GM12872 (cell line): ENCODE data around the gene LPIN2.
A peak's percentile ranks its signal among the peaks of the same experiment; 100 is the strongest.

Experiments
- TF ChIP-seq, protein P1 (sequence below): IDR thresholded peaks from 3 replicates; pipeline ENCODE4 v1.5.1; 2011; ENCODE audit warnings: low read depth, mild to moderate bottlenecking, low read length, moderate library complexity; ENCODE audit not compliant: insufficient read depth

Gene LPIN2

DNA sequence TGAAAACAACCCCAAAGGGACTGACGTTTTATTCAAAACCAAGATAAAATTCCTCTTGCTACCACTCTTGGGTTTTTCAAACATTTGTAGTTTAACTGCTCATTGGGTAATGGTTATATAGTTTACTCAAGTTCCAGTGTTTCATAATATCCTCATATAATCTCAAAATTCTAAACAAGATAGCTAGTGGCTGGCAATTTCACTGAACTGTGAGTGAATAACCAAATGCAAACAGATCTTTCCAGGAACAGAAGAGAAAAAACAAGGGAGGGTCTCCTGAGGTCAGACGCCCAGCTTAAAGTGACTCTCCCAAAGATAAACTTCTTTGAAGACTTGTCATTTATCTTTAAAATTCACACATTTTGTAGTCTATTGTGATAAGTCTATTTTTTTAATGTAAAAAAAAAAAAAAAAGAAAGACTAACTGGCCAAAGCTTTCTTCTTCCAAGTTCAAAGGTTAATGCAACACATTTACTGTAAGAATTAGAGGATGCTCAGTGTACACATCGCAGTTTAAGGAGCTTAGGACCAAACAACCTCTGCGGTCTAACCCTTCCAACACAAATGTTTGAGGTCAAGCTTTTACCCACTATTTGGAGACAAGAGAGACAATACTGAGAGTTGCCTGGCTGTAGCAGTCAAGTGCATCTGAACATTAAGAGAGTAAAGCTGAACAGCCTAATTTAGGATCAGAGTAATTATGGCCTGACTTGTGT, 26.6 kb downstream of the LPIN2 start:
- TF ChIP-seq, protein P1, sequence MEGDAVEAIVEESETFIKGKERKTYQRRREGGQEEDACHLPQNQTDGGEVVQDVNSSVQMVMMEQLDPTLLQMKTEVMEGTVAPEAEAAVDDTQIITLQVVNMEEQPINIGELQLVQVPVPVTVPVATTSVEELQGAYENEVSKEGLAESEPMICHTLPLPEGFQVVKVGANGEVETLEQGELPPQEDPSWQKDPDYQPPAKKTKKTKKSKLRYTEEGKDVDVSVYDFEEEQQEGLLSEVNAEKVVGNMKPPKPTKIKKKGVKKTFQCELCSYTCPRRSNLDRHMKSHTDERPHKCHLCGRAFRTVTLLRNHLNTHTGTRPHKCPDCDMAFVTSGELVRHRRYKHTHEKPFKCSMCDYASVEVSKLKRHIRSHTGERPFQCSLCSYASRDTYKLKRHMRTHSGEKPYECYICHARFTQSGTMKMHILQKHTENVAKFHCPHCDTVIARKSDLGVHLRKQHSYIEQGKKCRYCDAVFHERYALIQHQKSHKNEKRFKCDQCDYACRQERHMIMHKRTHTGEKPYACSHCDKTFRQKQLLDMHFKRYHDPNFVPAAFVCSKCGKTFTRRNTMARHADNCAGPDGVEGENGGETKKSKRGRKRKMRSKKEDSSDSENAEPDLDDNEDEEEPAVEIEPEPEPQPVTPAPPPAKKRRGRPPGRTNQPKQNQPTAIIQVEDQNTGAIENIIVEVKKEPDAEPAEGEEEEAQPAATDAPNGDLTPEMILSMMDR = no peak

DNA sequence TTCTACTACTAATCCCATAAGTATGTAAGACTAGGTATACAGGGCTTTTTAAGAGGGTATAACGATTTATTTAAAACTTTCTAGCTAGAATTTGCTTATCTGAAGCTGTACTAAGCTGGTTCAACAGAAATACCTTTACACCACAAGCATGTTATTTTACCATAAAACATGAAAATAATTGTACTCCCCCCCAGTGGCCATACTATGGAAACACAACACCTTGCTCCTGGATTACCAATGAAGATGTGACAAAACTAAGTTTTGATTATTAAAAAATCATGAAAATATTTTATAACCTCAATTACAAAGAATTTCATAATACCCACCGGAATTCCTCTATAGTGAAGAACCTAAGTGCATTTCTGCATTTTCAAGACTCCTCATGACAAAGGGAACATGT, 27.3 kb downstream of the LPIN2 start:
- TF ChIP-seq, protein P1 = peak; percentile 50; the same call in 2 of the 3 replicates

DNA sequence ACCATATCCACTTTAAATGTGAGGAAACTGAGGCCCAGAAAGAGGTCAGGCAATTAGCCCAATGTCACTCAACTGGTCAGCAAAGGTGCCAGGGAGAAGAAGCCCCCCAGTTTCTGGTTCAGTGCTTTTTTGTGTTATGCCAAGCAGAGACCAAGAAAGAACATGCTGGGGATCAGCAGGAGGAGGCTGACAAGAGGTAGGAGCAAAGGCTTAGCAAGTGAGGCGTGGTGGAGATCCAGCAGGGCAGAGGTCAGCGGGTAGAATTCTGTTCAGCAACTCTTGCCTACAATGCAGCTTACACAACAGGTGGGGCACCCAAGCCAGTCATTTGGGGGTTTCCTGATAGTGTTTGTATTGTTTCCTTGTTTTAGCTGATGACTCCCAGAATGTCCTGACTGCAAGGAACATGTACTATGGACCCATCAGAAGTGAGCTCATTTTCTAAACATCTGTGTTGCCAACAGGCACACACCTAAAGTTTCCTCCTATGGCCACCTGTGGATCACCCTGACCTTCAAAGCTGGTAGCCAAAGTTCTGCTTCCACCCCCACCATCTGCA, 28.2 kb downstream of the LPIN2 start:
- TF ChIP-seq, protein P1 = no peak

DNA sequence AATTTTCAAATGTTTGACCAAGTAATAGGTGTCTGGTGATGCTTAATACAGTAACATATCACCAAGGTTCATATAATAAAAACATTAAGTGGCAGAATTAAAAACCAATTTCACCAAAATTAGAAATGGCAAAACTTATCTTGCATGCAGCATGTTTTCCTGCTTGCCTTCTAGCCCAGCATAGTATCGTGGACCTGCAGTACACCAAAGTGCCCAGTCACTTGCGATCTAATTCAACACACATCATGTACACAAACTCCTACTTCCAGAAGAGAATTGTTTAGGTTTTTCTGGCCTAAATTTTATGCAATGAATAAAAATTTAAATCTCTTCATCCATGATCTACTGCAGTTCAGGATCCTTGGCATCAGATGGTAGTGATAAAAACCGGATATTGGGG, 28.9 kb downstream of the LPIN2 start:
- TF ChIP-seq, protein P1 = no peak

DNA sequence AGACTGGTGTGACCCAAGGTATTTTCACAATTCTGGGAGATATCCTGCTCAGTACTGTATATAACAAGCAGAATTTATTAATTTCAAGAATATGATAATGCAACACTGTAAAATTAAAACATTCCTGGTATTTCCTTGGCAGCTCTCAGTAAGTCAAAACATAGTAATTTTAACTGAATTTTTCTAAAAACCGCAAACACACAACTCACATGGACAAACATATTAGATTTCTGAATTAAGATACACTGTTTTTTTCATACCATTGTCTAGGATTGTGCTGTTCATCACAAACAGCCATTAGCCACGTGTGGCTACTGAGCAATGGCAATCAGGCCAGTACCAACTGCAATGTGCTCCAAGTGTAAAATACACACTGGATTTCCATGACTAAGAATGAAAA, 29.6 kb downstream of the LPIN2 start:
- TF ChIP-seq, protein P1 = no peak

DNA sequence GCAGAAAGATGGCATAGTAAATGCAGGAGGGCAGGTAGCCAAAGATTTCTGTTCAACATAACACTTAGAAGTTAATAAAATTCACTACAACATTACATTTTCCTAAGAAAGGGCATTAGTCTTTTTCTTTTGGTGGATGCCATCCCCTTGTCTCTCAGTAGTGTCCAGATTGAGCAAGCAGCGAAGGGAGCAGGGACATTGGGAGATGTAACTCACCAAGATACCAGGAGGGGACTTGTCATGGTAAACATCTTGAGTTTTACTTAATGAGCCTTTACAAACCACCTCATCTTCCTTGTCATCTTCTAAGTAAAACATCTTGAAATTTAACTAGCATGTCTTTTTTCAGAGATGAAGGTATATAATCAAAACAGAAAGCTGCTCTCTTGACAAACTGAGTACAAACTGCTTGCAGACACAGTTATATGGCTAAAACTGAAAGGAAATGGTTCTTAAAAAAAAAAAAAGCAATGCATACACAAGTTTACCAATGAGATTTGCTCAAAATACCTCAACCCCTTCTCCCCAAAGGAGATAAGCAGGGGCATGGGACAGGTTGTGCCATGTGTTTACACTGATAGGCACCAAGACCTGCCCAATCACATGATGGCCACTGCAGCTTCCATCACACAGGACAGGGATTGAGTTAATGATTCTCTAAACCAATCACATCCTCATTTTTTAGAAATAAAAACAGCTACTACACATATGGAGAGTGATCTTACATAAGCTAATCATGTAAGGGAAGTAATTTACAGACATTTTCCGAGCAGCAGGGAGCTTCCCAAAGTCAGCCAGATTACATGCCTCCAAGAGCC, 30.3 kb downstream of the LPIN2 start:
- TF ChIP-seq, protein P1 = no peak; the same call in 2 of the 3 replicates

DNA sequence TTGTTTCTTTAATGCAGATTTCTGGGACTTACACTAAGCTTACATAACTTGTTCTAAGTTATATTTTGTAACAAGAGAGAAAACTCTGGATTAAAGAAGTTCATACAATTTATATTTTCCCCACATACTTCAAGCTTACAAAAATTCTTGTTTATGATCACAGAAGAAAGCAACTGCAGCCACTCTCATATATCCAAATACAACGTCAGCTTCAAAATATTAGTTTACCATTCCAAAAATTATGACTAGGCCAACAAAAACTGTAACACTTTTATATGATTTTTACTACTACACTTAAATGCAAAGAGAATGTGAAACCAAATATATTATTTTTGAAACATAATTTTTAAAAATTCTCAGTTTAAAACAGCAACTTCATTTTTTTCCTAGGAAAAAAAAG, 30.9 kb downstream of the LPIN2 start:
- TF ChIP-seq, protein P1 = no peak
